Mammary epithelial cell (primary cell): Measurements from ENCODE around the gene MEI1.

Source experiments
- EZH2 ChIP-seq: IDR thresholded peaks from 2 replicates; pipeline ENCODE4 v1.6.1; 2012; ENCODE audit warnings: low read length, inconsistent platforms, borderline replicate concordance
- TF ChIP-seq, protein P1 (sequence below), 2 donors: IDR thresholded peaks in 1 of 2; conservative IDR thresholded peaks in 1 of 2; 2 replicates each; pipeline ENCODE4 v1.5.1; 2011 to 2012; ENCODE audit warnings: inconsistent platforms in 2 of 2, low read length in 2 of 2, mild to moderate bottlenecking in 2 of 2, control low read depth in 1 of 2, low read depth in 1 of 2; ENCODE audit not compliant: insufficient read depth in 1 of 2; ENCODE audit errors: extremely low read depth in 1 of 2

GRCh38 chr22:41772645-41773044 lies 73.3 kb downstream of the MEI1 start:
- TF ChIP-seq, protein P1, sequence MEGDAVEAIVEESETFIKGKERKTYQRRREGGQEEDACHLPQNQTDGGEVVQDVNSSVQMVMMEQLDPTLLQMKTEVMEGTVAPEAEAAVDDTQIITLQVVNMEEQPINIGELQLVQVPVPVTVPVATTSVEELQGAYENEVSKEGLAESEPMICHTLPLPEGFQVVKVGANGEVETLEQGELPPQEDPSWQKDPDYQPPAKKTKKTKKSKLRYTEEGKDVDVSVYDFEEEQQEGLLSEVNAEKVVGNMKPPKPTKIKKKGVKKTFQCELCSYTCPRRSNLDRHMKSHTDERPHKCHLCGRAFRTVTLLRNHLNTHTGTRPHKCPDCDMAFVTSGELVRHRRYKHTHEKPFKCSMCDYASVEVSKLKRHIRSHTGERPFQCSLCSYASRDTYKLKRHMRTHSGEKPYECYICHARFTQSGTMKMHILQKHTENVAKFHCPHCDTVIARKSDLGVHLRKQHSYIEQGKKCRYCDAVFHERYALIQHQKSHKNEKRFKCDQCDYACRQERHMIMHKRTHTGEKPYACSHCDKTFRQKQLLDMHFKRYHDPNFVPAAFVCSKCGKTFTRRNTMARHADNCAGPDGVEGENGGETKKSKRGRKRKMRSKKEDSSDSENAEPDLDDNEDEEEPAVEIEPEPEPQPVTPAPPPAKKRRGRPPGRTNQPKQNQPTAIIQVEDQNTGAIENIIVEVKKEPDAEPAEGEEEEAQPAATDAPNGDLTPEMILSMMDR (conservative IDR thresholded peaks at IDR 0.05 in 1 of 2, IDR thresholded peaks at IDR 0.05 in 1 of 2; ENCODE audit: extremely low read depth in 1 of 2, insufficient read depth in 1 of 2, low read depth in 1 of 2, low read length in 2 of 2): no peak
- TF ChIP-seq EZH2: no peak
